NT2/D1 (cell line): ENCODE measurements around the gene SVIP.

Experiments used
- SUZ12 ChIP-seq: IDR thresholded peaks from 2 replicates; pipeline ENCODE4 v1.6.1; 2011; ENCODE audit not compliant: insufficient read length, insufficient read depth; ENCODE audit errors: extremely low read depth
- YY1 ChIP-seq: IDR thresholded peaks from 2 replicates; pipeline ENCODE4 v1.6.1; 2011; ENCODE audit not compliant: insufficient read length, insufficient read depth
- ZNF274 ChIP-seq: IDR thresholded peaks from 2 replicates; pipeline ENCODE4 v1.6.1; 2011; ENCODE audit warnings: mild to moderate bottlenecking, low read depth, low read length

- no peak for TF ChIP-seq ZNF274
- TF ChIP-seq YY1, result no peak
- TF ChIP-seq SUZ12, result no peak
Measured at GRCh38 chr11:22830082-22830414, 447 bp upstream of the SVIP start.
